GM12878 (cell line): Measurements from ENCODE around the gene RTL9. TPM values are rescaled to one million over a fixed set of nuclear protein-coding genes. Genes with fewer than 3 reads are reported as not detected.
A peak's percentile ranks its signal among the peaks of the same experiment; 100 is the strongest.

Experiments
- ATAC-seq: fragments of 200-7000 bp; cut with Tn5 transposase; 3 replicates; pipeline ENCODE4 v1.9.1; 2020; ENCODE audit warnings: mild to moderate bottlenecking, moderate library complexity
- BruUV-seq: library from RNA; stranded (reverse); fragments of 400-500 nt; replicated peaks from 2 replicates; lab custom pipeline; 2021; lab: Mats Ljungman, UMichigan
- CTCF ChIA-PET: fragments of 300-600 bp; sonication (Branson Sonifier 250); formaldehyde crosslinking; extraction: SDS; loops from one replicate; lab custom pipeline; 2021; ENCODE audit warnings: inconsistent platforms; lab: Yijun Ruan, JAX
- POLR2A ChIA-PET: fragments of 350-600 bp; formaldehyde crosslinking; extraction: SDS; loops from one replicate; lab custom pipeline; 2021; ENCODE audit warnings: inconsistent platforms; lab: Charles Lee
- RAD21 ChIA-PET: fragments of 300-600 bp; sonication (Branson Sonifier 250); formaldehyde crosslinking; loops from one replicate; lab custom pipeline; 2023; ENCODE audit warnings: antibody characterized with exemption; ENCODE audit not compliant: unreplicated experiment; lab: Charles Lee
- SMC1A ChIA-PET: fragments of 300-600 bp; sonication (Branson Sonifier 250); formaldehyde crosslinking; loops from one replicate; lab custom pipeline; 2023; ENCODE audit not compliant: unreplicated experiment, uncharacterized antibody; lab: Charles Lee
- DNase-seq: peaks from one replicate; pipeline ENCODE4 v3.0.0-alpha.2; 2011; ENCODE audit warnings: low read depth, low spot score
- FAIRE-seq: peaks from 3 replicates; lab custom pipeline; 2011; peaks lifted over from hg19 to GRCh38; lab: Jason Lieb, UNC
- H2AFZ ChIP-seq: 2 replicates; pipeline ENCODE4 v1.6.0; 2011; ENCODE audit warnings: low read depth, low read length, control low read depth; ENCODE audit not compliant: control insufficient read depth
- H3K27ac ChIP-seq: 2 replicates; pipeline ENCODE4 v1.5.1; 2011; ENCODE audit warnings: control low read depth; ENCODE audit not compliant: control insufficient read depth, insufficient read depth
- H3K27me3 ChIP-seq, 2 experiments: replicated peaks in 1 of 2; 2 replicates each; pipeline versions ENCODE4 v1.6.0 to v1.6.1; 2011; ENCODE audit warnings: low read length in 1 of 2; ENCODE audit not compliant: control insufficient read depth in 2 of 2, insufficient read depth in 2 of 2
- H3K36me3 ChIP-seq, 2 experiments: 2 replicates each; pipeline ENCODE4 v1.5.1; 2011; ENCODE audit warnings: low read length in 1 of 2; ENCODE audit not compliant: control insufficient read depth in 2 of 2, insufficient read depth in 2 of 2
- H3K4me1 ChIP-seq: 2 replicates; pipeline ENCODE4 v1.6.1; 2011; ENCODE audit warnings: mild to moderate bottlenecking, low read length, moderate library complexity, mixed read lengths; ENCODE audit not compliant: control insufficient read depth, insufficient read depth
- H3K4me2 ChIP-seq: 2 replicates; pipeline ENCODE4 v1.6.0; 2011; ENCODE audit warnings: control low read depth; ENCODE audit not compliant: control insufficient read depth, insufficient read depth
- H3K4me3 ChIP-seq: fragments of 200-600 bp; sonication (generic); 2 replicates; pipeline ENCODE4 v1.5.1; 2016
- H3K79me2 ChIP-seq: 2 replicates; pipeline ENCODE4 v1.6.0; 2011; ENCODE audit warnings: low read length; ENCODE audit not compliant: control insufficient read depth, insufficient read depth
- H3K9ac ChIP-seq: 2 replicates; pipeline ENCODE4 v1.8.0; 2011; ENCODE audit warnings: low read length, control low read depth, mixed read lengths; ENCODE audit not compliant: control insufficient read depth, insufficient read depth
- H3K9me3 ChIP-seq: replicated peaks from 3 replicates; pipeline ENCODE4 v1.5.1; 2011; ENCODE audit warnings: mild to moderate bottlenecking, low read length; ENCODE audit not compliant: control insufficient read depth, insufficient read depth
- H4K20me1 ChIP-seq: 2 replicates; pipeline ENCODE4 v1.6.0; 2011; ENCODE audit not compliant: control insufficient read depth, insufficient read depth
- MTA2 ChIP-seq: fragments of 450-650 bp; IDR thresholded peaks from 2 replicates; pipeline ENCODE4 v1.6.1; 2016; ENCODE audit warnings: low read depth, mild to moderate bottlenecking, moderate library complexity
- ZNF687 ChIP-seq: fragments of 450-650 bp; IDR thresholded peaks from 2 replicates; pipeline ENCODE4 v1.6.1; 2017; ENCODE audit warnings: mild to moderate bottlenecking, moderate library complexity
- ZZZ3 ChIP-seq: IDR thresholded peaks from 2 replicates; pipeline ENCODE4 v1.6.1; 2011; ENCODE audit warnings: low read depth; ENCODE audit not compliant: control insufficient read depth, insufficient read length
- WGBS: methylation state at CpG from one replicate; pipeline ENCODE4 v1.1.6; 2016; ENCODE audit warnings: low lambda C conversion rate; ENCODE audit not compliant: insufficient replicate concordance, insufficient coverage; ENCODE audit errors: missing lambda C conversion rate; 5-methylcytosine and 5-hydroxymethylcytosine counted together
- in situ Hi-C: fragments of 300-500 bp; cut with MboI; formaldehyde crosslinking; loops from 9 replicates; pipeline ENCODE4 v1.14.3; 2018; ENCODE audit warnings: mixed read lengths
- intact Hi-C: fragments of 100-400 bp; cut with micrococcal nuclease; formaldehyde crosslinking; loops from one replicate; pipeline ENCODE4 v1.14.2; 2022; ENCODE audit not compliant: unreplicated experiment
- polyA plus RNA-seq, 11 experiments: library from polyadenylated mRNA; depleted of rRNA in 4 of 11; unstranded in 6 of 11; stranded (reverse) in 5 of 11; fragments of >200 nt; fragmentation: Nextera tagmentation in 4 of 11; fragmentation: Illumina TruSeq in 1 of 11; extraction: Ambion mirVana in 4 of 11; extraction: Trizol in 1 of 11; gene quantifications; 1 replicate in 1 of 11; 2 replicates in 10 of 11; pipeline versions ENCODE4 v1.2.1 to v1.2.3, GENCODE V29; 2011 to 2016; ENCODE audit warnings: inconsistent platforms in 2 of 11, missing spikeins in 2 of 11, low read depth in 1 of 11
- total RNA-seq, 4 experiments: library from RNA; depleted of rRNA in 3 of 4; stranded (reverse); fragments of >200 nt in 3 of 4; fragmentation: Illumina TruSeq in 1 of 4; extraction: Trizol in 1 of 4; gene quantifications; 2 replicates each; pipeline versions ENCODE4 v1.2.1 to v1.2.3, GENCODE V29; 2013 to 2021
- TF ChIP-seq, protein P1 (sequence below): fragments of 450-650 bp; IDR thresholded peaks from 2 replicates; pipeline ENCODE4 v1.6.1; 2017; ENCODE audit warnings: antibody characterized with exemption, mild to moderate bottlenecking, moderate library complexity
- TF ChIP-seq, protein P2 (sequence below): fragments of 450-650 bp; IDR thresholded peaks from 2 replicates; pipeline ENCODE4 v1.6.1; 2014; ENCODE audit warnings: mild to moderate bottlenecking

RTL9 gene
- total and polyA plus RNA-seq, 10 of the 15 experiments (the other 5 are each of a cell fraction or from before 2014, with no cell fraction given), result 0.05 to 1.2 (median 0.17) TPM

- no peak for TF ChIP-seq ZZZ3
- TF ChIP-seq, protein P1, sequence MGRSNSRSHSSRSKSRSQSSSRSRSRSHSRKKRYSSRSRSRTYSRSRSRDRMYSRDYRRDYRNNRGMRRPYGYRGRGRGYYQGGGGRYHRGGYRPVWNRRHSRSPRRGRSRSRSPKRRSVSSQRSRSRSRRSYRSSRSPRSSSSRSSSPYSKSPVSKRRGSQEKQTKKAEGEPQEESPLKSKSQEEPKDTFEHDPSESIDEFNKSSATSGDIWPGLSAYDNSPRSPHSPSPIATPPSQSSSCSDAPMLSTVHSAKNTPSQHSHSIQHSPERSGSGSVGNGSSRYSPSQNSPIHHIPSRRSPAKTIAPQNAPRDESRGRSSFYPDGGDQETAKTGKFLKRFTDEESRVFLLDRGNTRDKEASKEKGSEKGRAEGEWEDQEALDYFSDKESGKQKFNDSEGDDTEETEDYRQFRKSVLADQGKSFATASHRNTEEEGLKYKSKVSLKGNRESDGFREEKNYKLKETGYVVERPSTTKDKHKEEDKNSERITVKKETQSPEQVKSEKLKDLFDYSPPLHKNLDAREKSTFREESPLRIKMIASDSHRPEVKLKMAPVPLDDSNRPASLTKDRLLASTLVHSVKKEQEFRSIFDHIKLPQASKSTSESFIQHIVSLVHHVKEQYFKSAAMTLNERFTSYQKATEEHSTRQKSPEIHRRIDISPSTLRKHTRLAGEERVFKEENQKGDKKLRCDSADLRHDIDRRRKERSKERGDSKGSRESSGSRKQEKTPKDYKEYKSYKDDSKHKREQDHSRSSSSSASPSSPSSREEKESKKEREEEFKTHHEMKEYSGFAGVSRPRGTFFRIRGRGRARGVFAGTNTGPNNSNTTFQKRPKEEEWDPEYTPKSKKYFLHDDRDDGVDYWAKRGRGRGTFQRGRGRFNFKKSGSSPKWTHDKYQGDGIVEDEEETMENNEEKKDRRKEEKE, result no peak
- TF ChIP-seq, protein P2, sequence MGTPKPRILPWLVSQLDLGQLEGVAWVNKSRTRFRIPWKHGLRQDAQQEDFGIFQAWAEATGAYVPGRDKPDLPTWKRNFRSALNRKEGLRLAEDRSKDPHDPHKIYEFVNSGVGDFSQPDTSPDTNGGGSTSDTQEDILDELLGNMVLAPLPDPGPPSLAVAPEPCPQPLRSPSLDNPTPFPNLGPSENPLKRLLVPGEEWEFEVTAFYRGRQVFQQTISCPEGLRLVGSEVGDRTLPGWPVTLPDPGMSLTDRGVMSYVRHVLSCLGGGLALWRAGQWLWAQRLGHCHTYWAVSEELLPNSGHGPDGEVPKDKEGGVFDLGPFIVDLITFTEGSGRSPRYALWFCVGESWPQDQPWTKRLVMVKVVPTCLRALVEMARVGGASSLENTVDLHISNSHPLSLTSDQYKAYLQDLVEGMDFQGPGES, result no peak
Measured at GRCh38 chrX:110373310-110373709, 14.7 kb downstream of the RTL9 start (continued).

DNA sequence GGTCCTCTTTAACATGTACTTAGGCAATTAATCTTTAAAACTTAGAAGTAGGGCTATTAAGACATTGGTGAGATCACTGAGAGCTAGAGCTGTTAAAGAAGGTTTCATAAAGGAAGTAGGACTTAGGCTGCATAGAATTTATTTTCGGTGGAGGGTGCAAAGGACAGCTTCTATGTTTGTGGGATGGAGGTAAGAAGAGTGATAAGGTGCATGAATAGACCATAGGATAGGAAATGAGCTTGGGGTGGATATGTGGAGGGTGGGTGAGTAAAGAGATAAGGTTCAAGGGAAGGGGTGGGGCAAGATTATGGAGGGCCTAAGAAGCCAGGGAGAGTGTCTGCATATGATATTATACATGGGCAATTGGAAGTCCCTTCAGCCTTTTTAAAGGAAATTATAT lies 15.9 kb downstream of the RTL9 start:
- peak; percentile 86 for ATAC-seq
- TF ChIP-seq ZNF687 (no peak), MTA2 (peak; percentile 35; the same call in 1 of the 2 replicates)
- Histone ChIP-seq H3K9ac (no peak overlapping the region), H3K36me3 (no peaks in the 10 kb centered on the region), H3K27me3 (no peaks in the 10 kb centered on the region; a peak in 1 of 4 replicates), H3K4me3 (no peak overlapping the region), H4K20me1 (no peaks in the 10 kb centered on the region), H3K27ac (no peak overlapping the region), H2AFZ (no peak overlapping the region), H3K9me3 (no peaks in the 10 kb centered on the region), H3K4me1 (no peaks in the 10 kb centered on the region), H3K79me2 (no peaks in the 10 kb centered on the region), H3K4me2 (no peak overlapping the region)
- POLR2A ChIA-PET, result no interaction called here
- CTCF ChIA-PET, result interaction anchor here (1.2 to 2.0 kb wide), 2 partner anchors 18 to 228 kb away, joined by 3 to 4 read pairs; no protein-coding TSS in a partner anchor
- 50% methylated on average over 1 of the region's 1 CpG for WGBS
- RAD21 ChIA-PET, result interaction anchor here (1.1 to 1.6 kb wide), 2 partner anchors 203 to 214 kb away, joined by 4 read pairs; no protein-coding TSS in a partner anchor
- no TSS peak for BruUV-seq
- SMC1A ChIA-PET, result interaction anchor here (0.9 to 1.6 kb wide), 3 partner anchors 8 to 213 kb away, joined by 3 to 4 read pairs (median 3); no protein-coding TSS in a partner anchor
- DNase-seq, result no peak
- in situ Hi-C loops, result no loop called here
- FAIRE-seq, result no peak
- intact Hi-C loops, result no loop called here
